GM18951 (cell line): ENCODE results near the gene ZNF92.
"Not testable (repeated sequence)": the region's sequence is repeated elsewhere in the genome, so short reads cannot be mapped to it uniquely, and the experiment has no call there.

Experiments used
- POLR2A ChIP-seq: IDR thresholded peaks from 4 replicates; pipeline ENCODE4 v1.6.1; 2011; ENCODE audit warnings: mild to moderate bottlenecking; ENCODE audit not compliant: insufficient read length, insufficient read depth; ENCODE audit errors: extremely low read depth
- in situ Hi-C: fragments of 300-500 bp; cut with MboI; formaldehyde crosslinking; loops from one replicate; pipeline ENCODE4 v1.12.0; 2022; ENCODE audit warnings: low sequenced_read_pairs, mixed read lengths, inconsistent platforms; ENCODE audit not compliant: unreplicated experiment

ZNF92 gene

GRCh38 chr7:65390588-65390987 lies 16.9 kb downstream of the ZNF92 start:
- TF ChIP-seq POLR2A = no peak
- in situ Hi-C loops = no loop called here

GRCh38 chr7:65397730-65398142 lies 24.1 kb downstream of the ZNF92 start:
- no peak for TF ChIP-seq POLR2A
- in situ Hi-C loops = no loop called here

GRCh38 chr7:65398671-65399070 lies 25.0 kb downstream of the ZNF92 start:
- in situ Hi-C loops = not testable (repeated sequence)

- in situ Hi-C loops = not testable (repeated sequence)
Measured at GRCh38 chr7:65399101-65399500, 25.4 kb downstream of the ZNF92 start.

GRCh38 chr7:65404020-65404419 lies 30.4 kb downstream of the ZNF92 start:
- in situ Hi-C loops = no loop called here
- no peak for TF ChIP-seq POLR2A

GRCh38 chr7:65406706-65407105 lies 33.1 kb downstream of the ZNF92 start:
- in situ Hi-C loops = not testable (repeated sequence)

- no peak for TF ChIP-seq POLR2A
- in situ Hi-C loops = no loop called here
Measured at GRCh38 chr7:65409363-65409762, 35.7 kb downstream of the ZNF92 start.

GRCh38 chr7:65411249-65411648 lies 37.6 kb downstream of the ZNF92 start:
- in situ Hi-C loops = no loop called here
- TF ChIP-seq POLR2A = no peak

- in situ Hi-C loops = no loop called here
- TF ChIP-seq POLR2A = no peak
Measured at GRCh38 chr7:65422670-65423069, 49.0 kb downstream of the ZNF92 start.

- in situ Hi-C loops = not testable (repeated sequence)
Measured at GRCh38 chr7:65423286-65423685, 49.6 kb downstream of the ZNF92 start.

- in situ Hi-C loops = no loop called here
- no peak for TF ChIP-seq POLR2A
Measured at GRCh38 chr7:65429642-65430343, 56.1 kb downstream of the ZNF92 start.

- TF ChIP-seq POLR2A = no peak
- in situ Hi-C loops = no loop called here
Measured at GRCh38 chr7:65430344-65431186, 56.9 kb downstream of the ZNF92 start.

- TF ChIP-seq POLR2A = no peak
Measured at GRCh38 chr7:65434307-65434706, 60.7 kb downstream of the ZNF92 start.

GRCh38 chr7:65436163-65436562 lies 62.5 kb downstream of the ZNF92 start:
- in situ Hi-C loops = no loop called here
- TF ChIP-seq POLR2A = no peak

More at GRCh38 chr7:65434307-65434706, 60.7 kb downstream of the ZNF92 start:
- in situ Hi-C loops = no loop called here
